Neural cell (in vitro differentiated cells): Measurements from ENCODE around the gene NPAS3. TPM values are rescaled to one million over a fixed set of nuclear protein-coding genes. Genes with fewer than 3 reads are reported as not detected.

Experiments
- H2AFZ ChIP-seq: fragments of 200-600, 300-800 bp; sonication (generic), shearing (Covaris generic); 2 replicates; pipeline ENCODE4 v1.6.0; 2014; ENCODE audit warnings: low read depth, mild to moderate bottlenecking, antibody characterized with exemption, low read length, moderate library complexity
- H3F3A ChIP-seq: fragments of 200-600 bp; shearing (Covaris generic); 2 replicates; pipeline ENCODE4 v1.6.1; 2016; ENCODE audit warnings: mild to moderate bottlenecking, moderate library complexity, mixed read lengths, antibody characterized with exemption, low read length; ENCODE audit not compliant: insufficient read depth, poor library complexity, severe bottlenecking
- H3K27ac ChIP-seq: fragments of 200-600, 300-800 bp; sonication (generic), shearing (Covaris generic); 2 replicates; pipeline ENCODE4 v1.5.1; 2014; ENCODE audit warnings: mild to moderate bottlenecking, low read length, moderate library complexity
- H3K27me3 ChIP-seq: fragments of 300-800, 200-600 bp; sonication (generic), shearing (Covaris generic); 2 replicates; pipeline ENCODE4 v1.6.0; 2014; ENCODE audit warnings: mild to moderate bottlenecking, low read depth, low read length, moderate library complexity; ENCODE audit not compliant: insufficient read depth
- H3K36me3 ChIP-seq: fragments of 300-800, 200-600 bp; sonication (generic), shearing (Covaris generic); 2 replicates; pipeline ENCODE4 v1.5.1; 2014; ENCODE audit warnings: mild to moderate bottlenecking, antibody characterized with exemption, low read length, moderate library complexity; ENCODE audit not compliant: insufficient read depth
- H3K4me2 ChIP-seq: fragments of 300-800, 200-600 bp; sonication (generic), shearing (Covaris generic); 2 replicates; pipeline ENCODE4 v1.6.0; 2014; ENCODE audit warnings: mild to moderate bottlenecking, low read length
- H3K4me3 ChIP-seq: fragments of 300-800, 200-600 bp; sonication (generic), shearing (Covaris generic); 2 replicates; pipeline ENCODE4 v1.5.1; 2014; ENCODE audit warnings: mild to moderate bottlenecking, low read length, moderate library complexity
- H3K79me2 ChIP-seq: fragments of 200-600 bp; shearing (Covaris generic); replicated peaks from 2 replicates; pipeline ENCODE4 v1.6.0; 2014; ENCODE audit warnings: mild to moderate bottlenecking, low read length, moderate library complexity; ENCODE audit not compliant: insufficient read depth
- H3K9ac ChIP-seq: fragments of 300-800, 200-600 bp; sonication (generic), shearing (Covaris generic); 2 replicates; pipeline ENCODE4 v1.6.1; 2016; ENCODE audit warnings: mild to moderate bottlenecking, low read length, mixed read lengths
- H3K9me2 ChIP-seq: fragments of 200-600 bp; shearing (Covaris generic); 2 replicates; pipeline ENCODE4 v1.6.1; 2016; ENCODE audit warnings: mild to moderate bottlenecking, low read length, mixed read lengths; ENCODE audit not compliant: insufficient read depth
- H3K9me3 ChIP-seq: fragments of 200-600, 300-800 bp; sonication (generic), shearing (Covaris generic); 2 replicates; pipeline ENCODE4 v1.6.1; 2016; ENCODE audit warnings: mild to moderate bottlenecking, mixed run types, low read length, moderate library complexity, mixed read lengths
- H4K20me1 ChIP-seq: fragments of 200-600 bp; shearing (Covaris generic); 2 replicates; pipeline ENCODE4 v1.6.1; 2016; ENCODE audit warnings: mild to moderate bottlenecking, mixed run types; ENCODE audit not compliant: insufficient read depth
- EP300 ChIP-seq: fragments of 450-650 bp; conservative IDR thresholded peaks from 2 replicates; pipeline ENCODE4 v1.6.1; 2014; ENCODE audit warnings: antibody characterized with exemption, mild to moderate bottlenecking, moderate library complexity; ENCODE audit not compliant: poor library complexity, severe bottlenecking
- EZH2 ChIP-seq: fragments of 200-600, 300-800 bp; shearing (Covaris generic), sonication (generic); IDR thresholded peaks from 2 replicates; pipeline ENCODE4 v1.6.1; 2014; ENCODE audit warnings: antibody characterized with exemption, low read length, borderline replicate concordance, mild to moderate bottlenecking; ENCODE audit not compliant: insufficient read depth, poor library complexity, severe bottlenecking
- MXI1 ChIP-seq: fragments of 450-650 bp; conservative IDR thresholded peaks from 2 replicates; pipeline ENCODE4 v1.6.1; 2014; ENCODE audit warnings: antibody characterized with exemption, mild to moderate bottlenecking; ENCODE audit not compliant: poor library complexity, severe bottlenecking
- POLR2AphosphoS5 ChIP-seq: IDR thresholded peaks from 2 replicates; pipeline ENCODE4 v1.6.1; 2012
- RAD21 ChIP-seq: fragments of 450-650 bp; conservative IDR thresholded peaks from 2 replicates; pipeline ENCODE4 v1.6.1; 2014; ENCODE audit warnings: antibody characterized with exemption, mild to moderate bottlenecking, moderate library complexity
- TAF1 ChIP-seq: IDR thresholded peaks from 2 replicates; pipeline ENCODE4 v1.6.1; 2012; ENCODE audit warnings: low read depth
- polyA plus RNA-seq: library from polyadenylated mRNA; depleted of rRNA; stranded (reverse); fragments of >200 nt; gene quantifications from 2 replicates; pipeline ENCODE4 v1.2.3, GENCODE V29; 2014
- TF ChIP-seq, protein P1 (sequence below): fragments of 450-650 bp; IDR thresholded peaks from 2 replicates; pipeline ENCODE4 v1.5.1; 2014; ENCODE audit warnings: antibody characterized with exemption, mild to moderate bottlenecking, moderate library complexity; ENCODE audit not compliant: poor library complexity, severe bottlenecking
- TF ChIP-seq, protein P2 (sequence below): IDR thresholded peaks from 2 replicates; pipeline ENCODE4 v1.6.1; 2012; ENCODE audit warnings: borderline replicate concordance

The NPAS3 gene
- polyA plus RNA-seq, 1 donor from 2014 or later = 1.3 TPM

DNA sequence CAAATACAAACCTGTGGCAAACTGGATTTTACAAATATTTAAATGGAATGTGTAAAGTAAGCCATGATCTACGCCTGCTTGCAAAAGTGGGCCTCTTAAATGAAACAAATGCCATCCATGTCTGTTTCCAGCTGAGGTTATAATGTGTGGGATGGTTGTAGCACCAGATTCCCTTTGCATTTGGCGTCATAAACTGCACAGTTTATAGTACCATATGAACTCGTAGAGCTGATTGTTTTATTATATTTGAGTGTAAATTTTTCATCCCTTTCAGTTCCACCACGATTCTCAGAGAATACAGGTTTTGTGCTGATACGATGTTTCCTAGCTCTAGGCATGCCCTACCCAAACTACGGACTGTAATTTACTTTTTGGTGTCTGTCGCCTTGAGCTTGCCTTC is 637.3 kb downstream of the NPAS3 start:
- no peak overlapping the region for H3K4me2 ChIP-seq
- H3K79me2 ChIP-seq = no peaks in the 10 kb centered on the region
- H3K36me3 ChIP-seq = no peaks in the 10 kb centered on the region
- H3K9me3 ChIP-seq = no peaks in the 10 kb centered on the region
- H4K20me1 ChIP-seq = no peaks in the 10 kb centered on the region
- H3K27me3 ChIP-seq = no peaks in the 10 kb centered on the region
- H3K27ac ChIP-seq = no peak overlapping the region
- H3K4me3 ChIP-seq = no peak overlapping the region
- no peak overlapping the region for H2AFZ ChIP-seq
- no peak overlapping the region for H3K9ac ChIP-seq
- H3F3A ChIP-seq = no peaks in the 10 kb centered on the region
- TF ChIP-seq, protein P1, sequence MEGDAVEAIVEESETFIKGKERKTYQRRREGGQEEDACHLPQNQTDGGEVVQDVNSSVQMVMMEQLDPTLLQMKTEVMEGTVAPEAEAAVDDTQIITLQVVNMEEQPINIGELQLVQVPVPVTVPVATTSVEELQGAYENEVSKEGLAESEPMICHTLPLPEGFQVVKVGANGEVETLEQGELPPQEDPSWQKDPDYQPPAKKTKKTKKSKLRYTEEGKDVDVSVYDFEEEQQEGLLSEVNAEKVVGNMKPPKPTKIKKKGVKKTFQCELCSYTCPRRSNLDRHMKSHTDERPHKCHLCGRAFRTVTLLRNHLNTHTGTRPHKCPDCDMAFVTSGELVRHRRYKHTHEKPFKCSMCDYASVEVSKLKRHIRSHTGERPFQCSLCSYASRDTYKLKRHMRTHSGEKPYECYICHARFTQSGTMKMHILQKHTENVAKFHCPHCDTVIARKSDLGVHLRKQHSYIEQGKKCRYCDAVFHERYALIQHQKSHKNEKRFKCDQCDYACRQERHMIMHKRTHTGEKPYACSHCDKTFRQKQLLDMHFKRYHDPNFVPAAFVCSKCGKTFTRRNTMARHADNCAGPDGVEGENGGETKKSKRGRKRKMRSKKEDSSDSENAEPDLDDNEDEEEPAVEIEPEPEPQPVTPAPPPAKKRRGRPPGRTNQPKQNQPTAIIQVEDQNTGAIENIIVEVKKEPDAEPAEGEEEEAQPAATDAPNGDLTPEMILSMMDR = no peak
- TF ChIP-seq EP300 = no peak
- no peak for TF ChIP-seq EZH2
- TF ChIP-seq, protein P2, sequence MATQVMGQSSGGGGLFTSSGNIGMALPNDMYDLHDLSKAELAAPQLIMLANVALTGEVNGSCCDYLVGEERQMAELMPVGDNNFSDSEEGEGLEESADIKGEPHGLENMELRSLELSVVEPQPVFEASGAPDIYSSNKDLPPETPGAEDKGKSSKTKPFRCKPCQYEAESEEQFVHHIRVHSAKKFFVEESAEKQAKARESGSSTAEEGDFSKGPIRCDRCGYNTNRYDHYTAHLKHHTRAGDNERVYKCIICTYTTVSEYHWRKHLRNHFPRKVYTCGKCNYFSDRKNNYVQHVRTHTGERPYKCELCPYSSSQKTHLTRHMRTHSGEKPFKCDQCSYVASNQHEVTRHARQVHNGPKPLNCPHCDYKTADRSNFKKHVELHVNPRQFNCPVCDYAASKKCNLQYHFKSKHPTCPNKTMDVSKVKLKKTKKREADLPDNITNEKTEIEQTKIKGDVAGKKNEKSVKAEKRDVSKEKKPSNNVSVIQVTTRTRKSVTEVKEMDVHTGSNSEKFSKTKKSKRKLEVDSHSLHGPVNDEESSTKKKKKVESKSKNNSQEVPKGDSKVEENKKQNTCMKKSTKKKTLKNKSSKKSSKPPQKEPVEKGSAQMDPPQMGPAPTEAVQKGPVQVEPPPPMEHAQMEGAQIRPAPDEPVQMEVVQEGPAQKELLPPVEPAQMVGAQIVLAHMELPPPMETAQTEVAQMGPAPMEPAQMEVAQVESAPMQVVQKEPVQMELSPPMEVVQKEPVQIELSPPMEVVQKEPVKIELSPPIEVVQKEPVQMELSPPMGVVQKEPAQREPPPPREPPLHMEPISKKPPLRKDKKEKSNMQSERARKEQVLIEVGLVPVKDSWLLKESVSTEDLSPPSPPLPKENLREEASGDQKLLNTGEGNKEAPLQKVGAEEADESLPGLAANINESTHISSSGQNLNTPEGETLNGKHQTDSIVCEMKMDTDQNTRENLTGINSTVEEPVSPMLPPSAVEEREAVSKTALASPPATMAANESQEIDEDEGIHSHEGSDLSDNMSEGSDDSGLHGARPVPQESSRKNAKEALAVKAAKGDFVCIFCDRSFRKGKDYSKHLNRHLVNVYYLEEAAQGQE = no peak
- TF ChIP-seq TAF1 = no peak
- no peak for TF ChIP-seq MXI1
- no peak for TF ChIP-seq POLR2AphosphoS5
- TF ChIP-seq RAD21 = no peak
- no peaks in the 10 kb centered on the region for H3K9me2 ChIP-seq

DNA sequence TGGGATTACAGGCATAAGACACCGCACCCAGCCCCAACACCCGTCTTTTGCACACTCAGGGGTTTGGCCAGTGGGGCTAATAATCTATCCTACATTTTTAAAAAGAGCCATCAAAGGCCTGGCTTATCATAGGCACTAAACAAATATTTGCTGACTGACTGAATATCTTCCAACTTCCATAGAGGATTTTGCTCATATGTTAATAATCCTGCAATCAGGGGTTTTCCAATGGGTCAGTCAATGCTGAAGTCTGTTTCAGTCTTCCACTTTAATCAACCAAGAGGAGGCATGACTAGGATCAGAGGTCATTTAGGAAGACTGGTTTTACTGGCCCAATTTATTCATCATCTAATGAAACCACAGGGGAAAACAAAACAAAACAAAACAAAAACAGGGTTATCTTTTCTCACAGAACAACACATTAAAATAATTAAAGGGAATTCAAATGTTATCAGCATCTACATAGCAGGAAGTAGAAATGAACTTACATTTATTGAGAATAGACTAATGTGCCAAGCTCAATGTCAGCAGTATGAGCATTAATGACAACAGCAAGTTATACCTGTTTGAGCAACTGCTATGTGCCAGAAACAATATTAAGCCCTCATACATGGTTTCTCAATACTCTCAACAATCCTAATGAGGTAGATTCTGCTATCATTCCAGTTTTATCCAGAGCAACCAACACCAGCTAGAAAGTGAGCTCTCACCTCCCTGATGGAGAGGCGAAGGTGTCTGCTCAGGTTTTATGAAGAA is 640.0 kb downstream of the NPAS3 start:
- Histone ChIP-seq H3K4me2 (no peak overlapping the region), H3K27me3 (no peaks in the 10 kb centered on the region), H3K9ac (no peak overlapping the region), H3K36me3 (no peaks in the 10 kb centered on the region), H3K9me3 (no peaks in the 10 kb centered on the region), H3K79me2 (no peaks in the 10 kb centered on the region), H2AFZ (no peak overlapping the region), H4K20me1 (no peaks in the 10 kb centered on the region), H3K27ac (no peak overlapping the region), H3K4me3 (no peak overlapping the region), H3F3A (no peaks in the 10 kb centered on the region), H3K9me2 (no peaks in the 10 kb centered on the region)
- TF ChIP-seq RAD21 = no peak
- no peak for TF ChIP-seq POLR2AphosphoS5
- TF ChIP-seq MXI1 = no peak
- no peak for TF ChIP-seq EZH2
- no peak for TF ChIP-seq EP300
- TF ChIP-seq TAF1 = no peak
